ENCODE results near the gene C3orf18.
A peak's percentile ranks its signal among the peaks of the same experiment; 100 is the strongest.

C3orf18 gene

GRCh38 chr3:50603261-50604109 is 35.9 kb upstream of the C3orf18 start:
- no peak for DNase-seq (ENCODE audit: low spot score)

GRCh38 chr3:50602595-50603191 is 35.1 kb upstream of the C3orf18 start:
- no peak for DNase-seq (ENCODE audit: low spot score)

- DNase-seq (ENCODE audit: low spot score), result peak; percentile 77
These were observed 33.5 kb upstream of the C3orf18 start for GRCh38 chr3:50600841-50601591.

GRCh38 chr3:50600141-50600753 is 32.7 kb upstream of the C3orf18 start:
- no peak for DNase-seq (ENCODE audit: low spot score)

GRCh38 chr3:50599716-50600118 is 32.2 kb upstream of the C3orf18 start:
- no peak for DNase-seq (ENCODE audit: low spot score)

GRCh38 chr3:50599115-50599715 is 31.7 kb upstream of the C3orf18 start:
- no peak for DNase-seq (ENCODE audit: low spot score)

- DNase-seq (ENCODE audit: low spot score), result no peak
These were observed 26.8 kb upstream of the C3orf18 start for GRCh38 chr3:50594253-50594785.

GRCh38 chr3:50592568-50592967 is 25.0 kb upstream of the C3orf18 start:
- DNase-seq (ENCODE audit: low spot score), result no peak

- no peak for DNase-seq (ENCODE audit: low spot score)
These were observed 23.7 kb upstream of the C3orf18 start for GRCh38 chr3:50591196-50591741.

GRCh38 chr3:50588759-50589433 is 21.3 kb upstream of the C3orf18 start:
- no peak for DNase-seq (ENCODE audit: low spot score)

- no peak for DNase-seq (ENCODE audit: low spot score)
These were observed 20.5 kb upstream of the C3orf18 start for GRCh38 chr3:50587806-50588758.

- DNase-seq (ENCODE audit: low spot score), result no peak
These were observed 19.8 kb upstream of the C3orf18 start for GRCh38 chr3:50587373-50587772.

GRCh38 chr3:50586763-50587070 is 19.2 kb upstream of the C3orf18 start:
- no peak for DNase-seq (ENCODE audit: low spot score)

- no peak for DNase-seq (ENCODE audit: low spot score)
These were observed 18.6 kb upstream of the C3orf18 start for GRCh38 chr3:50585919-50586762.

- DNase-seq (ENCODE audit: low spot score), result no peak
These were observed 16.8 kb upstream of the C3orf18 start for GRCh38 chr3:50584391-50584790.

- DNase-seq (ENCODE audit: low spot score), result no peak
These were observed 16.4 kb upstream of the C3orf18 start for GRCh38 chr3:50583897-50584296.

- no peak for DNase-seq (ENCODE audit: low spot score)
These were observed 14.5 kb upstream of the C3orf18 start for GRCh38 chr3:50582083-50582482.

- DNase-seq (ENCODE audit: low spot score), result no peak
These were observed 13.9 kb upstream of the C3orf18 start for GRCh38 chr3:50581459-50581842.

All from D341Med (cell line).